SH-SY5Y (cell line): ENCODE results near the gene RENBP.

ENCODE experiments used
- GATA2 ChIP-seq: IDR thresholded peaks from 2 replicates; pipeline ENCODE4 v1.6.1; 2011; ENCODE audit warnings: mild to moderate bottlenecking, low read depth, low read length
- GATA3 ChIP-seq: IDR thresholded peaks from 2 replicates; pipeline ENCODE4 v1.6.1; 2011; ENCODE audit warnings: low read depth, mild to moderate bottlenecking, low read length, moderate library complexity

The RENBP gene

DNA sequence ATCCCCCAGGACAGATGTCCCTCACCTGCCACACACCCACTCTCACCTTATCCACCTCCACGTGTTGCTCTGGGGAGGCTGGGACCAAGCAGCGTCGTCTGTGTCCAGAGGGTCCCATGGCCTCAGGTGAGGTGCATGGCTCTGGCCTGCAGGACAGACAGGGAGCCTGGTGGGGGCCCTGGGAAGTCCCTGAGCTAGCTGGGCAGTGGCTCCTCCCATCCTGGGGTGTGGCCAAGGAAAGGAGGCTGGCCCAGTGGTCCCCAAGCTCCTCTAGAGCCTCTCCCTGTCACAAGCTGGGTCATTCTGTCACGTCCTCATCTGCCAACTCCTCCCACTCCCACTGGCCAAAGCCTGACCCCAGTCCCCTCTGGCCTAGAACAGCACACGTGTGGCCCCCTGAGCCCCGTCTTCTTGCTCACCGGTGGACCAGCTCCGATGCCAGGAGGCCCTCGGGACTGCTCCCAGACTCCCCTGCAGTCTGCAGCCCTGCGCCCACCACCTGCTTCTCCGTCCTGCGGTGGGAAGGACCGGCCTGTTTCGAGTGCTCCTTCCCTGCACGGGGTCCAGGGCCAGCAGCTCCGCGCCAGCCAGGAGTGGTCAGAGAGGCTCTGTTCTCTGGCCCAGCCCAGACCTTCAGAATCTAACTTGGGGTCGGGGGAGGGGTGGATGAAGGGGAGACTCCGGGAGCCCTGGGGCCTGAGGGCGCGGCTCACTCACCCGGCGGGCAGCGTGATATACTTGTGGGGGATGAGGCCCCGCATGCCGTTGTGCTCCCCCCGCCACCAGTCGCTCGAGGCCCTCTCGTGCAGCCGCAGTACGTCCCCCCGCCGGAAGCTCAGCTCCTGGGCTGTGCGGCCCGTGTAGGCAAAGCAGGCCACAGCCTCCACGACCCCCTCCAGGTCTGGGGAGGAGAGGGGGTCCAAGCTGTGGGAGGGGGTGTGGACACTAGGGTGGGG is 35.1 kb downstream of the RENBP start:
- TF ChIP-seq GATA2 (no peak), GATA3 (no peak)

DNA sequence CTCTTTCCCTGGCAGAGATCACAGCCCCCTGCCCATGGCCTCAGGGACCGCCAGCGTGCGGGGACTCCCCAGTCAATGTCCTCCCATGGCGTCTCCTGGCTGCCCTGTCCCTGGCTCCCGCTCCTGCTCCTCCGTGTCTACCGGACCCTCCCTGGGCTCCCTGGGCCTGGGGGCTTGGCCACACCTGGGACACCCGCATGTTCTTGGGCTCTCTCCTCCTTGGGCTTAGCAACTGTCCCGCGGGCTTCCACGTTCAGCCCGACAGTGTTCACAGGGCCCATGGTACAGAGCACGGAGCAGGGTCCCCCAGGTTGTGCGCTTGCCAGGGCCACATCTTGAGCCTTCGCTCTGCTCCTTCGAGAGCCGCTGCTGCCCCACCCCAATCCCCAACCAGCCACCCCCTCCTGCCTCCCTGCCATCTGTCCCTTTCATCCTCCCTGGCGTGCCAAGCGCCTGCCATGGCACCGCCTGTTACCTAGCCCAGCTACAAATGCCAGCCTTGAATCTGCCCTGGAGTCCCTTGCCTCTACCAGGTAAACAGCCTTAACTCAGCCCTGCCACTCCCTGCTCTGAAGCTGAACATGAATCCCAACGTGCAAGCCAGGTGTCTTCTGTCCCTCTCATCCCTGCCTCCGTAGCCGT is 36.1 kb downstream of the RENBP start:
- no peak for TF ChIP-seq GATA3
- no peak for TF ChIP-seq GATA2

DNA sequence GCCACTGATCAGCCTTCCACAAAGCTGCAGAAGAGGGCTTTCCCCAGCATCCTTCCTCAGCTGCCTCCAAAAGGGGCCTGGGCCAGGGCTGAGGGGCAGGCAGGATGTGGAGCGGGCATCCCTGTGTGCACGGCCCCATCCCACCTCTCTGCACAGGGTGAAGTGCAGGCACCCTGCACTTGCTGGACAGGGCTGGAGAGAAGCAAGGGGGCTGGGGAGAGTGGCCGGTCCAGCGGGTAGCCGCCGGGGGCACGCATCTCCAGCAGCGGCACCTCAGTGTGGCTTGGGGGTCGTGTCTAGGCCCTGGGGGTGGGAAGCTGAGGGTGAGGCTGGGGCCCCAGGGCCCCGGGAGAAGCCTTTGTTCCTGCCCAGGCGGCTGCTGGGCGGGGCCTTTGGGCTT is 37.0 kb downstream of the RENBP start:
- TF ChIP-seq GATA3 (no peak), GATA2 (no peak)

- TF ChIP-seq GATA3, result no peak
- no peak for TF ChIP-seq GATA2
These were observed 38.1 kb downstream of the RENBP start for GRCh38 chrX:153906126-153906917.

DNA sequence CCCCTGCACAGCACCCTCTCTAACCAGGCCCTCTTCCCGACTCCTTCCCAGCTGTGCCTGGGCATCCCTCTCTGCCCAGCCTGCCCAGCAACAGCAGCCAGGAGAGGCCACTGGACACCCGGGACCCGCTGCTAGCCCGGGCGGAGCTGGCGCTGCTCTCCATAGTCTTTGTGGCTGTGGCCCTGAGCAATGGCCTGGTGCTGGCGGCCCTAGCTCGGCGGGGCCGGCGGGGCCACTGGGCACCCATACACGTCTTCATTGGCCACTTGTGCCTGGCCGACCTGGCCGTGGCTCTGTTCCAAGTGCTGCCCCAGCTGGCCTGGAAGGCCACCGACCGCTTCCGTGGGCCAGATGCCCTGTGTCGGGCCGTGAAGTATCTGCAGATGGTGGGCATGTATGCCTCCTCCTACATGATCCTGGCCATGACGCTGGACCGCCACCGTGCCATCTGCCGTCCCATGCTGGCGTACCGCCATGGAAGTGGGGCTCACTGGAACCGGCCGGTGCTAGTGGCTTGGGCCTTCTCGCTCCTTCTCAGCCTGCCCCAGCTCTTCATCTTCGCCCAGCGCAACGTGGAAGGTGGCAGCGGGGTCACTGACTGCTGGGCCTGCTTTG is 38.9 kb downstream of the RENBP start:
- TF ChIP-seq GATA3 (no peak), GATA2 (no peak)

- TF ChIP-seq GATA3 (no peak), GATA2 (no peak)
These were observed 40.2 kb downstream of the RENBP start, which contains the start of gene AVPR2 for GRCh38 chrX:153903991-153904957. TSS of gene AVPR2 (plus strand) at chrX:153904673. CDS start at chrX:153905146, 473 bp downstream.

DNA sequence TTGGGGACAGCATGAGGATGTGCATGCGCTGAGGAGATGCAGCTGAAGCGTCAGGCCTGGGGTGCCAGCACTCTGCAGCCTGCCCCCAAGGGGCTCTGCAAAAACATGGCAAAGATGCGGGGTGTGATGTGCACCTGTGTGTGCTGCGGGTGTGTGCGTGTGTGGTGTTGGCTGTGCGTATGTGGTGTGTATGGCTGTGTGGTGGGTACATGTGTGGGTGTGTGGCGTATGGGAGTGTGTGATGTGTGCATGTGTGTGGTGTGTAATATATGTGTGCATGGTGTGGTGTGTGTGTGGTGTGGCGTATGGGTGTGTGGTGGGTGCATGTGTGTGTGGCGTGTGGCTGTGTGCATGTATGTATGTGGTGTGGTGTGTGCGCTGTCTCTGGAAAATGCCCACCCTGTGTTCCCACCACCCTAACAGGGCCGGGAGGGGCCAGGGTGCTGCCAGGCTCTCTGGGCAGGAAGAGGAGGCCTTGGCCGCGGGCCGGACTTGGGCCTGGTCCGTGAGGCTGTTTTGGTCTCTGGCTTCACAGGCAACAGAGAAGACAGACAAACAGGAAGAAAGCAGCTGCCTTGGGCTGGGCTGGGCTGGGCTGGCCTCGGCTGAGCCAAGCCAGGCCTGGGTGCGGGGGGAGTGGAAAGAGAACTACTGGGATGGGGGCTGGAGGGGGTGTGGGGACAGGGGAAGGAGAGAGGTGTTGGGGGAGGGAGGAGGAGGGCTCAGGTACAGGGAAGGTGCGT is 41.0 kb downstream of the RENBP start:
- no peak for TF ChIP-seq GATA2
- TF ChIP-seq GATA3, result no peak

DNA sequence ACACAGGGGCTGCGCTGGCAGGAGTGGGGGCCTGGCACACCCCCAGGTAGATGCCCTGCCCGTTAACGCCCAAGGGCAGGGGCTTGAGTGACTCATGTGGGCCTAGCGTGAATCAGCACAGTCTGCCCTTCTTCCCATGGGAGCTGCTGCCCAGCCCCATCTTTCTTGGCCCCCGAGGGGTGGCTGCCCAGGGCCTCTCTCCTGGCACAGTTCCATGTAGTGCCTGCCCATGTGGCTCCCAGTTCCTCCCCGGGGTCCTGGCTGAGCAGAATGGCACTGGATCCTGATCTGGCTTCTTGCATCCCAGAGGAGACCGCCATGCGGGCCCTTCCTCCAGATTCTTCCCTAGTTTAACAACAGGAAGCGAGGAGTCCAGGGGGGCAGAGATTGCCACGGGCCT is 42.1 kb downstream of the RENBP start:
- TF ChIP-seq GATA2 (no peak), GATA3 (no peak)

- TF ChIP-seq GATA3 (no peak), GATA2 (no peak)
These were observed 42.7 kb downstream of the RENBP start for GRCh38 chrX:153901753-153902140.

DNA sequence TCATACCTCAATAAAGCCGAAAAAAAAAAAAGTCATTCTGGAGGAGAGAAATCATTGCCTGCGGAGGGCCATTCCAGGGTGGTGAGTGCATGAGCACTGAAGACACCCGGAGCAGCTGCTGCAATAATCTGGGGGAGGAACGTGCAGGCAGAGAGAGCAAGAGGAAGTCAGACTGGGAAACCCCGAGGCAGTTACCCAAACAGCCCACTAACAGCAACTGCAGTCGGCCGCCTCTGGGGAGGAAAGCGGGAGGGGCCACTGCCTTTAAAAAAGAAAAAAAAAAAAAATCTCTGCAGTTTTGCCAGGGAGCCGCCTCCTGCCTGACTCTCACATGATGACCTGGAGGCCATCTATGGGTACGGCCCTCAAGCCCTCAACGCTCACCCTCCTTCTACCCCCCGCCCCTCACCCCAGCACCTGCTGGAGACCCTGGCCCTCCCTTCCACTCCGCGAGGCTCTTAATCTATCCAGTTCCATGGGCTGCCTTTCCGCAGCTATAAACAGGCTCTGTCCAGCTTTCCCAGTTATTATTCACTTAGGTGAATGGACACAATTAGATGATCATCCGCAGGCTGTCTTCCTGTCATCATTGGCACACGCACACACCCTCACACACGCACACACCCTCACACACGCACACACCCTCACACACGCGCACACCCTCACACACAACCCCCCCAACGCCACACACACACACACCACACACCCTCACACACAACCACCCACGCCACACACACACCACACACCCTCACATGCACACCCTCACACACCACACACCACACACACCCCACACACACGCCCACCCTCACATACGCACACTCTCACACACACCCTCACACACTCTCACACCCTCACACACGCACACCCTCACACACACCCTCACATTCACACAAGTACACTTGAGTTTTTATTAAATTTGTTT is 43.4 kb downstream of the RENBP start:
- TF ChIP-seq GATA3, result no peak
- no peak for TF ChIP-seq GATA2

GRCh38 chrX:153897899-153898298 is 46.5 kb downstream of the RENBP start:
- no peak for TF ChIP-seq GATA3
- no peak for TF ChIP-seq GATA2
